H9 (cell line): ENCODE measurements around the gene ANTXRL. TPM values are rescaled to one million over a fixed set of nuclear protein-coding genes. Genes with fewer than 3 reads are reported as not detected.

Experiments used
- DNase-seq: peaks from one replicate; pipeline ENCODE4 v3.0.0-alpha.2; 2017
- H2AFZ ChIP-seq: one replicate; pipeline ENCODE4 v1.6.1; 2013; ENCODE audit warnings: mild to moderate bottlenecking, low read length, control low read depth, moderate library complexity
- H2AK5ac ChIP-seq: 2 replicates; pipeline ENCODE4 v1.6.1; 2013; ENCODE audit warnings: low read length, control low read depth, mixed read lengths; ENCODE audit not compliant: insufficient read length
- H2BK120ac ChIP-seq: one replicate; pipeline ENCODE4 v1.6.1; 2013; ENCODE audit warnings: low read depth, mild to moderate bottlenecking, low read length, control low read depth, inconsistent platforms; ENCODE audit not compliant: poor library complexity, severe bottlenecking
- H2BK12ac ChIP-seq: 2 replicates; pipeline ENCODE4 v1.6.1; 2013; ENCODE audit warnings: low read length, control low read depth, mixed read lengths, low read depth; ENCODE audit not compliant: insufficient read length
- H2BK15ac ChIP-seq: 2 replicates; pipeline ENCODE4 v1.6.1; 2013; ENCODE audit warnings: low read depth, low read length, control low read depth
- H2BK20ac ChIP-seq: one replicate; pipeline ENCODE4 v1.6.1; 2013; ENCODE audit warnings: low read depth, mild to moderate bottlenecking, low read length, control low read depth, inconsistent platforms; ENCODE audit not compliant: poor library complexity, severe bottlenecking
- H2BK5ac ChIP-seq: 2 replicates; pipeline ENCODE4 v1.6.1; 2013; ENCODE audit warnings: low read length, control low read depth, mixed read lengths; ENCODE audit not compliant: insufficient read length
- H3K14ac ChIP-seq: 2 replicates; pipeline ENCODE4 v1.6.1; 2013; ENCODE audit warnings: low read length, control low read depth; ENCODE audit not compliant: insufficient read depth
- H3K18ac ChIP-seq: 2 replicates; pipeline ENCODE4 v1.6.1; 2013; ENCODE audit warnings: low read depth, mild to moderate bottlenecking, mixed read lengths, low read length, control low read depth; ENCODE audit not compliant: insufficient read length
- H3K23ac ChIP-seq: 2 replicates; pipeline ENCODE4 v1.6.1; 2013; ENCODE audit warnings: low read length, control low read depth, mixed read lengths, low read depth; ENCODE audit not compliant: insufficient read length
- H3K23me2 ChIP-seq: 2 replicates; pipeline ENCODE4 v1.6.1; 2013; ENCODE audit warnings: low read depth, mild to moderate bottlenecking, mixed read lengths, low read length, control low read depth; ENCODE audit not compliant: insufficient read length, poor library complexity, severe bottlenecking
- H3K27ac ChIP-seq: 2 replicates; pipeline ENCODE4 v1.5.1; 2013; ENCODE audit warnings: low read length, control low read depth, mixed read lengths, low read depth; ENCODE audit not compliant: insufficient read length
- H3K27me3 ChIP-seq: 2 replicates; pipeline ENCODE4 v1.6.1; 2013; ENCODE audit warnings: low read length, control low read depth, inconsistent platforms; ENCODE audit not compliant: insufficient read depth
- H3K4ac ChIP-seq: 2 replicates; pipeline ENCODE4 v1.6.1; 2013; ENCODE audit warnings: low read depth, mild to moderate bottlenecking, control low read depth, inconsistent platforms, low read length, moderate library complexity
- H3K4me1 ChIP-seq: 2 replicates; pipeline ENCODE4 v1.6.1; 2013; ENCODE audit warnings: low read length, control low read depth, inconsistent platforms; ENCODE audit not compliant: insufficient read depth
- H3K4me2 ChIP-seq: 2 replicates; pipeline ENCODE4 v1.6.1; 2013; ENCODE audit warnings: low read length, control low read depth, mixed read lengths; ENCODE audit not compliant: insufficient read length, insufficient read depth
- H3K56ac ChIP-seq: 2 replicates; pipeline ENCODE4 v1.6.1; 2013; ENCODE audit warnings: low read depth, mild to moderate bottlenecking, mixed read lengths, low read length, control low read depth; ENCODE audit not compliant: insufficient read length
- H3K79me1 ChIP-seq: 2 replicates; pipeline ENCODE4 v1.6.1; 2013; ENCODE audit warnings: low read depth, mild to moderate bottlenecking, moderate library complexity, low read length, control low read depth, inconsistent platforms; ENCODE audit not compliant: insufficient read depth, poor library complexity, severe bottlenecking
- H3K79me2 ChIP-seq: 2 replicates; pipeline ENCODE4 v1.6.1; 2013; ENCODE audit warnings: low read length, control low read depth, inconsistent platforms; ENCODE audit not compliant: insufficient read depth
- H3K9ac ChIP-seq: 2 replicates; pipeline ENCODE4 v1.6.1; 2013; ENCODE audit warnings: low read length, control low read depth, mixed read lengths; ENCODE audit not compliant: insufficient read length; ENCODE audit errors: extremely low read depth
- H3K9me3 ChIP-seq: one replicate; pipeline ENCODE4 v1.6.1; 2013; ENCODE audit warnings: low read depth, low read length, inconsistent platforms; ENCODE audit not compliant: control insufficient read depth
- H3T11ph ChIP-seq: one replicate; pipeline ENCODE4 v1.6.1; 2013; ENCODE audit warnings: mild to moderate bottlenecking, low read length, control low read depth, inconsistent platforms
- H4K20me1 ChIP-seq: one replicate; pipeline ENCODE4 v1.6.1; 2013; ENCODE audit not compliant: control insufficient read depth, insufficient read length, insufficient read depth
- H4K5ac ChIP-seq: 2 replicates; pipeline ENCODE4 v1.6.1; 2013; ENCODE audit warnings: low read depth, mild to moderate bottlenecking, mixed read lengths, low read length, control low read depth; ENCODE audit not compliant: insufficient read length
- H4K8ac ChIP-seq: replicated peaks from 2 replicates; pipeline ENCODE4 v1.6.1; 2013; ENCODE audit warnings: low read length, control low read depth, mixed read lengths, low read depth; ENCODE audit not compliant: insufficient read length
- H4K91ac ChIP-seq: 2 replicates; pipeline ENCODE4 v1.6.1; 2013; ENCODE audit warnings: low read depth, mild to moderate bottlenecking, moderate library complexity, mixed read lengths, low read length, control low read depth; ENCODE audit not compliant: insufficient read length
- H3K27ac Mint-ChIP-seq, 3 experiments: 2 replicates in 2 of 3; 3 replicates in 1 of 3; pipeline ENCODE4 v1.8.0; 2020 to 2021; ENCODE audit warnings: mixed read lengths in 3 of 3, mild to moderate bottlenecking in 1 of 3, moderate library complexity in 1 of 3
- H3K27me3 Mint-ChIP-seq: 2 replicates; pipeline ENCODE4 v1.8.0; 2021; ENCODE audit warnings: low read depth, mild to moderate bottlenecking, moderate library complexity, mixed read lengths
- H3K36me3 Mint-ChIP-seq, 3 experiments: 2 replicates in 2 of 3; 3 replicates in 1 of 3; pipeline ENCODE4 v1.8.0; 2020 to 2021; ENCODE audit warnings: low read depth in 3 of 3, mixed read lengths in 3 of 3; ENCODE audit not compliant: insufficient read depth in 1 of 3
- H3K4me1 Mint-ChIP-seq, 2 experiments: 2 replicates each; pipeline ENCODE4 v1.8.0; 2020; ENCODE audit warnings: mixed read lengths in 2 of 2
- H3K4me3 Mint-ChIP-seq, 2 experiments: 2 replicates in 1 of 2; 3 replicates in 1 of 2; pipeline ENCODE4 v1.8.0; 2020 to 2021; ENCODE audit warnings: mild to moderate bottlenecking in 2 of 2, mixed read lengths in 2 of 2, moderate library complexity in 1 of 2
- H3K9me3 Mint-ChIP-seq, 2 experiments: 2 replicates in 1 of 2; 3 replicates in 1 of 2; pipeline ENCODE4 v1.8.0; 2020; ENCODE audit warnings: mild to moderate bottlenecking in 2 of 2, mixed read lengths in 2 of 2, moderate library complexity in 1 of 2
- WGBS: extraction: QIAGEN DNeasy Blood & Tissue Kit; methylation state at CpG from one replicate; pipeline ENCODE4 v1.1.7; 2013; ENCODE audit warnings: missing lambda C conversion rate, low lambda C conversion rate, mixed read lengths; ENCODE audit not compliant: insufficient read length; ENCODE audit errors: extremely low coverage; 5-methylcytosine and 5-hydroxymethylcytosine counted together
- total RNA-seq: library from RNA; stranded (reverse); gene quantifications from 2 replicates; pipeline ENCODE4 v1.2.1, GENCODE V29; 2021
- TF ChIP-seq, protein P1 (sequence below): fragments of 200-600 bp; sonication (generic); conservative IDR thresholded peaks from 3 replicates; pipeline ENCODE4 v1.8.0; 2021; ENCODE audit warnings: antibody characterized with exemption, mild to moderate bottlenecking

Gene ANTXRL
- total RNA-seq, 1 experiment from 2014 or later, result not detected

DNA sequence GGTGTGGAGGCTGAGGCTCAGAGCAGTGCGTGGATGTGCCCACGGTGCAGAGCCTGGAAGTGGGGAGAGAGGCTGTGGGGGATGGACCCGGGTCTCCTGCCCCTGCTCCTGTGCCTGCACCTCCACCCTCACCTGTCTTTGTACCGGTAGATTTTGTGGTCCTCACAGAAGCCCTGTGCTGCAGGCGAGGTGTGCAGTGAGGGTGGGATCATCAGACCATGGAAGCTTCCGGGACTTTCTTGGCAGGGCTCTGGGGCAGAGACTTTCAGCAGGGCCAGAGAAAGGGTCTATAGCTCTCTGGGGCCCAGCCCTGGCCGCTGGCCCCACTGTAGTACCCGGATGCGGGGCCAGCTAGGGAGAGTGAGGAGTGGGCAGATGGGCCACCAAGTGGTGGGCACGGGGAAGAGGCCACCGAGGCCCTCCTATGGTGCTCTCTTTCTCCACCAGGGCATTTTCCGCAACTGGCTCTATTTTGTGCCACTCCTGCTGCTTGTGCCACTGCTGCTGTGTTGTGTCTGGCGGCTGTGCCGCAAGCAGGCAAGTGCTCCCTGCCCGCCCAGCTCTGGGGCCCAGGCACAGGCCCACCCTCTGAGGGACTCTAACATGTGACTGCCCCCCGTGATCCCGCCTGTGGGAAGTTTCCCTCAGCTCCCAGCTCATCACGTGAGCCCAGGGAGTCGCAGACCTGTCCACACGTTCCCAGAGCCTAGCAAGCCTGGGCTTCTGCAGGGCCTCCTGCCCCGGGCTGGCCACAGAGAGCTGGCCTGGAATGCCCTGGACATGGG, 22.1 kb downstream of the ANTXRL start:
- Histone ChIP-seq H2BK12ac (no peak overlapping the region), H3K14ac (no peak overlapping the region), H2BK5ac (no peak overlapping the region), H3K79me2 (no peaks in the 10 kb centered on the region), H4K91ac (no peak overlapping the region), H2BK20ac (no peak overlapping the region), H3K79me1 (no peaks in the 10 kb centered on the region), H3K4me2 (no peak overlapping the region), H3K23ac (no peak overlapping the region), H4K5ac (no peak overlapping the region), H4K8ac (no peak overlapping the region), H3K56ac (no peak overlapping the region), H3T11ph (no peak overlapping the region), H3K4me1 (no peaks in the 10 kb centered on the region), H2BK120ac (no peak overlapping the region), H3K23me2 (no peaks in the 10 kb centered on the region), H3K4ac (no peak overlapping the region), H4K20me1 (no peaks in the 10 kb centered on the region), H2AK5ac (no peak overlapping the region), H3K9ac (no peak overlapping the region), H3K27ac (no peak overlapping the region), H3K9me3 (no peaks in the 10 kb centered on the region), H2BK15ac (no peak overlapping the region), H3K18ac (no peak overlapping the region), H2AFZ (no peak overlapping the region), H3K27me3 (no peaks in the 10 kb centered on the region)
- Mint-ChIP-seq H3K27ac (no peak overlapping the region; a peak in 1 of 7 replicates), H3K4me1 (peaks cover 4% of the 10 kb centered on the region in 2 experiments; a peak in 2 of 4 replicates), H3K36me3 (no peaks in the 10 kb centered on the region), H3K27me3 (no peaks in the 10 kb centered on the region), H3K4me3 (no peak overlapping the region), H3K9me3 (no peaks in the 10 kb centered on the region)
- peak; percentile 20 for DNase-seq
- TF ChIP-seq, protein P1, sequence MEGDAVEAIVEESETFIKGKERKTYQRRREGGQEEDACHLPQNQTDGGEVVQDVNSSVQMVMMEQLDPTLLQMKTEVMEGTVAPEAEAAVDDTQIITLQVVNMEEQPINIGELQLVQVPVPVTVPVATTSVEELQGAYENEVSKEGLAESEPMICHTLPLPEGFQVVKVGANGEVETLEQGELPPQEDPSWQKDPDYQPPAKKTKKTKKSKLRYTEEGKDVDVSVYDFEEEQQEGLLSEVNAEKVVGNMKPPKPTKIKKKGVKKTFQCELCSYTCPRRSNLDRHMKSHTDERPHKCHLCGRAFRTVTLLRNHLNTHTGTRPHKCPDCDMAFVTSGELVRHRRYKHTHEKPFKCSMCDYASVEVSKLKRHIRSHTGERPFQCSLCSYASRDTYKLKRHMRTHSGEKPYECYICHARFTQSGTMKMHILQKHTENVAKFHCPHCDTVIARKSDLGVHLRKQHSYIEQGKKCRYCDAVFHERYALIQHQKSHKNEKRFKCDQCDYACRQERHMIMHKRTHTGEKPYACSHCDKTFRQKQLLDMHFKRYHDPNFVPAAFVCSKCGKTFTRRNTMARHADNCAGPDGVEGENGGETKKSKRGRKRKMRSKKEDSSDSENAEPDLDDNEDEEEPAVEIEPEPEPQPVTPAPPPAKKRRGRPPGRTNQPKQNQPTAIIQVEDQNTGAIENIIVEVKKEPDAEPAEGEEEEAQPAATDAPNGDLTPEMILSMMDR, result no peak
- no CpG with 5 or more reads among the region's 21 CpGs for WGBS
